ENCODE measurements around the gene KDM7A. TPM values are rescaled to one million over a fixed set of nuclear protein-coding genes. Genes with fewer than 3 reads are reported as not detected.

KDM7A gene
- total and polyA plus RNA-seq, 2 of the 8 experiments (the other 6 are each of a cell fraction or from before 2014, with no cell fraction given) = 2.2 to 12.5 TPM

DNA sequence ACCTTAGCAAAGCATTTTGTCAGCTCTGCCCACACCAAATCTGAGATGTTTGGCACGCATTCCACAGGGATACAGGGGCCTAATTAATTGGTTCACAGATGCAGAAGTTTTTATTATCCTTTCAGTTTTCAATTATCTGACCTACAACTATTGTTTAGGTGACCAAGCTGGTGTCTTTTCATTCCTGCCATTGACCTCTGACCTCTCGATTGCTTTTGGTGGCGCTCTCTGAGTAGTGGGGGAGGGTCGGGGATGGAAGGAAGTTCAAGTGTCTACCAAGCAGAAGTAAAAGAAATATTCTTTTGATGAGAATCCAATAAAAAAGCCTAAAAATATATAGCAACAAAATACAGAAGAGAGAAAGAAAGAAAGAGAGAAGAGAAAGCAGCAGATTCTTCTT lies 28.8 kb upstream of the KDM7A start (continued):
- TF ChIP-seq, protein P1, sequence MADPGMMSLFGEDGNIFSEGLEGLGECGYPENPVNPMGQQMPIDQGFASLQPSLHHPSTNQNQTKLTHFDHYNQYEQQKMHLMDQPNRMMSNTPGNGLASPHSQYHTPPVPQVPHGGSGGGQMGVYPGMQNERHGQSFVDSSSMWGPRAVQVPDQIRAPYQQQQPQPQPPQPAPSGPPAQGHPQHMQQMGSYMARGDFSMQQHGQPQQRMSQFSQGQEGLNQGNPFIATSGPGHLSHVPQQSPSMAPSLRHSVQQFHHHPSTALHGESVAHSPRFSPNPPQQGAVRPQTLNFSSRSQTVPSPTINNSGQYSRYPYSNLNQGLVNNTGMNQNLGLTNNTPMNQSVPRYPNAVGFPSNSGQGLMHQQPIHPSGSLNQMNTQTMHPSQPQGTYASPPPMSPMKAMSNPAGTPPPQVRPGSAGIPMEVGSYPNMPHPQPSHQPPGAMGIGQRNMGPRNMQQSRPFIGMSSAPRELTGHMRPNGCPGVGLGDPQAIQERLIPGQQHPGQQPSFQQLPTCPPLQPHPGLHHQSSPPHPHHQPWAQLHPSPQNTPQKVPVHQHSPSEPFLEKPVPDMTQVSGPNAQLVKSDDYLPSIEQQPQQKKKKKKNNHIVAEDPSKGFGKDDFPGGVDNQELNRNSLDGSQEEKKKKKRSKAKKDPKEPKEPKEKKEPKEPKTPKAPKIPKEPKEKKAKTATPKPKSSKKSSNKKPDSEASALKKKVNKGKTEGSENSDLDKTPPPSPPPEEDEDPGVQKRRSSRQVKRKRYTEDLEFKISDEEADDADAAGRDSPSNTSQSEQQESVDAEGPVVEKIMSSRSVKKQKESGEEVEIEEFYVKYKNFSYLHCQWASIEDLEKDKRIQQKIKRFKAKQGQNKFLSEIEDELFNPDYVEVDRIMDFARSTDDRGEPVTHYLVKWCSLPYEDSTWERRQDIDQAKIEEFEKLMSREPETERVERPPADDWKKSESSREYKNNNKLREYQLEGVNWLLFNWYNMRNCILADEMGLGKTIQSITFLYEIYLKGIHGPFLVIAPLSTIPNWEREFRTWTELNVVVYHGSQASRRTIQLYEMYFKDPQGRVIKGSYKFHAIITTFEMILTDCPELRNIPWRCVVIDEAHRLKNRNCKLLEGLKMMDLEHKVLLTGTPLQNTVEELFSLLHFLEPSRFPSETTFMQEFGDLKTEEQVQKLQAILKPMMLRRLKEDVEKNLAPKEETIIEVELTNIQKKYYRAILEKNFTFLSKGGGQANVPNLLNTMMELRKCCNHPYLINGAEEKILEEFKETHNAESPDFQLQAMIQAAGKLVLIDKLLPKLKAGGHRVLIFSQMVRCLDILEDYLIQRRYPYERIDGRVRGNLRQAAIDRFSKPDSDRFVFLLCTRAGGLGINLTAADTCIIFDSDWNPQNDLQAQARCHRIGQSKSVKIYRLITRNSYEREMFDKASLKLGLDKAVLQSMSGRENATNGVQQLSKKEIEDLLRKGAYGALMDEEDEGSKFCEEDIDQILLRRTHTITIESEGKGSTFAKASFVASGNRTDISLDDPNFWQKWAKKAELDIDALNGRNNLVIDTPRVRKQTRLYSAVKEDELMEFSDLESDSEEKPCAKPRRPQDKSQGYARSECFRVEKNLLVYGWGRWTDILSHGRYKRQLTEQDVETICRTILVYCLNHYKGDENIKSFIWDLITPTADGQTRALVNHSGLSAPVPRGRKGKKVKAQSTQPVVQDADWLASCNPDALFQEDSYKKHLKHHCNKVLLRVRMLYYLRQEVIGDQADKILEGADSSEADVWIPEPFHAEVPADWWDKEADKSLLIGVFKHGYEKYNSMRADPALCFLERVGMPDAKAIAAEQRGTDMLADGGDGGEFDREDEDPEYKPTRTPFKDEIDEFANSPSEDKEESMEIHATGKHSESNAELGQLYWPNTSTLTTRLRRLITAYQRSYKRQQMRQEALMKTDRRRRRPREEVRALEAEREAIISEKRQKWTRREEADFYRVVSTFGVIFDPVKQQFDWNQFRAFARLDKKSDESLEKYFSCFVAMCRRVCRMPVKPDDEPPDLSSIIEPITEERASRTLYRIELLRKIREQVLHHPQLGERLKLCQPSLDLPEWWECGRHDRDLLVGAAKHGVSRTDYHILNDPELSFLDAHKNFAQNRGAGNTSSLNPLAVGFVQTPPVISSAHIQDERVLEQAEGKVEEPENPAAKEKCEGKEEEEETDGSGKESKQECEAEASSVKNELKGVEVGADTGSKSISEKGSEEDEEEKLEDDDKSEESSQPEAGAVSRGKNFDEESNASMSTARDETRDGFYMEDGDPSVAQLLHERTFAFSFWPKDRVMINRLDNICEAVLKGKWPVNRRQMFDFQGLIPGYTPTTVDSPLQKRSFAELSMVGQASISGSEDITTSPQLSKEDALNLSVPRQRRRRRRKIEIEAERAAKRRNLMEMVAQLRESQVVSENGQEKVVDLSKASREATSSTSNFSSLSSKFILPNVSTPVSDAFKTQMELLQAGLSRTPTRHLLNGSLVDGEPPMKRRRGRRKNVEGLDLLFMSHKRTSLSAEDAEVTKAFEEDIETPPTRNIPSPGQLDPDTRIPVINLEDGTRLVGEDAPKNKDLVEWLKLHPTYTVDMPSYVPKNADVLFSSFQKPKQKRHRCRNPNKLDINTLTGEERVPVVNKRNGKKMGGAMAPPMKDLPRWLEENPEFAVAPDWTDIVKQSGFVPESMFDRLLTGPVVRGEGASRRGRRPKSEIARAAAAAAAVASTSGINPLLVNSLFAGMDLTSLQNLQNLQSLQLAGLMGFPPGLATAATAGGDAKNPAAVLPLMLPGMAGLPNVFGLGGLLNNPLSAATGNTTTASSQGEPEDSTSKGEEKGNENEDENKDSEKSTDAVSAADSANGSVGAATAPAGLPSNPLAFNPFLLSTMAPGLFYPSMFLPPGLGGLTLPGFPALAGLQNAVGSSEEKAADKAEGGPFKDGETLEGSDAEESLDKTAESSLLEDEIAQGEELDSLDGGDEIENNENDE (IDR thresholded peaks at IDR 0.05; ENCODE audit: insufficient replicate concordance, low read length) = no peak
- TF ChIP-seq KDM1A (IDR thresholded peaks at IDR 0.05; ENCODE audit: borderline replicate concordance, low read length) (no peak), MAFK (IDR thresholded peaks at IDR 0.05; ENCODE audit: low read depth, low read length) (no peak), RXRA (IDR thresholded peaks at IDR 0.05; ENCODE audit: insufficient read depth, low read depth, low read length) (no peak), TAF1 (IDR thresholded peaks at IDR 0.05; ENCODE audit: low read depth, low read length) (no peak), NRF1 (IDR thresholded peaks at IDR 0.05; ENCODE audit: low read depth, low read length) (no peak), CBX8 (IDR thresholded peaks at IDR 0.05; ENCODE audit: borderline replicate concordance, low read depth, low read length) (no peak), SP2 (IDR thresholded peaks at IDR 0.05; ENCODE audit: low read length) (no peak), TBP (IDR thresholded peaks at IDR 0.05; ENCODE audit: low read depth, low read length) (no peak)
